CD8-positive, alpha-beta memory T cell (primary cell): ENCODE results near the gene PRELID1. TPM values are rescaled to one million over a fixed set of nuclear protein-coding genes. Genes with fewer than 3 reads are reported as not detected.

Experiments
- CTCF ChIA-PET: fragments of 350-600 bp; sonication (Branson Sonifier 250); formaldehyde crosslinking; loops from one replicate; lab custom pipeline; 2021; ENCODE audit warnings: antibody characterized with exemption; lab: Charles Lee
- POLR2A ChIA-PET: fragments of 350-600 bp; sonication (Branson Sonifier 250); formaldehyde crosslinking; loops from one replicate; lab custom pipeline; 2021; ENCODE audit warnings: antibody characterized with exemption; lab: Charles Lee
- DNase-seq, 5 donors: peaks; one replicate each; pipeline versions ENCODE4 v3.0.0 to v3.0.0-alpha.2; 2020 to 2022; ENCODE audit warnings: mixed read lengths in 1 of 5
- H3K27ac ChIP-seq: one replicate; pipeline ENCODE4 v1.7.0; 2013; ENCODE audit warnings: low read depth, mild to moderate bottlenecking, low read length, moderate library complexity
- H3K27me3 ChIP-seq: 2 replicates; pipeline ENCODE4 v1.7.0; 2013; ENCODE audit warnings: low read length, mild to moderate bottlenecking; ENCODE audit not compliant: insufficient read depth, poor library complexity, severe bottlenecking
- H3K36me3 ChIP-seq: 2 replicates; pipeline ENCODE4 v1.7.0; 2013; ENCODE audit warnings: mild to moderate bottlenecking, low read length, moderate library complexity; ENCODE audit not compliant: insufficient read depth
- H3K4me1 ChIP-seq: 2 replicates; pipeline ENCODE4 v1.7.0; 2013; ENCODE audit warnings: mild to moderate bottlenecking, low read length, moderate library complexity; ENCODE audit not compliant: insufficient read depth
- H3K4me3 ChIP-seq: 2 replicates; pipeline ENCODE4 v1.7.0; 2013; ENCODE audit warnings: mild to moderate bottlenecking, low read length
- H3K9me3 ChIP-seq: 2 replicates; pipeline ENCODE4 v1.7.0; 2013; ENCODE audit warnings: mild to moderate bottlenecking, low read length
- H3K27ac Mint-ChIP-seq, 8 donors: one replicate each; pipeline ENCODE4 v1.8.0; 2020 to 2021; ENCODE audit warnings: mixed read lengths in 8 of 8, mild to moderate bottlenecking in 6 of 8, inconsistent platforms in 3 of 8, moderate library complexity in 3 of 8
- H3K27me3 Mint-ChIP-seq, 2 donors: one replicate each; pipeline ENCODE4 v1.8.0; 2020 to 2021; ENCODE audit warnings: mixed read lengths in 2 of 2, mild to moderate bottlenecking in 1 of 2, moderate library complexity in 1 of 2
- H3K36me3 Mint-ChIP-seq, 3 donors: one replicate each; pipeline ENCODE4 v1.8.0; 2020 to 2021; ENCODE audit warnings: mixed read lengths in 3 of 3, inconsistent platforms in 1 of 3, mild to moderate bottlenecking in 1 of 3
- H3K4me1 Mint-ChIP-seq, 3 donors: one replicate each; pipeline ENCODE4 v1.8.0; 2020 to 2021; ENCODE audit warnings: mixed read lengths in 3 of 3, inconsistent platforms in 1 of 3, mild to moderate bottlenecking in 1 of 3
- H3K4me3 Mint-ChIP-seq, 7 donors: one replicate each; pipeline ENCODE4 v1.8.0; 2020 to 2021; ENCODE audit warnings: mixed read lengths in 7 of 7, mild to moderate bottlenecking in 6 of 7, moderate library complexity in 4 of 7, inconsistent platforms in 2 of 7
- H3K9me3 Mint-ChIP-seq, 5 donors: one replicate each; pipeline ENCODE4 v1.8.0; 2020 to 2022; ENCODE audit warnings: mixed read lengths in 5 of 5, mild to moderate bottlenecking in 3 of 5, moderate library complexity in 2 of 5, inconsistent platforms in 1 of 5
- polyA plus RNA-seq: library from polyadenylated mRNA; unstranded; fragments of 300-500 nt; fragmentation: Illumina TruSeq; gene quantifications from one replicate; pipeline ENCODE4 v1.2.3, GENCODE V29; 2021
- total RNA-seq, 2 experiments: library from RNA; stranded (reverse); gene quantifications; one replicate each; pipeline ENCODE4 v1.2.3, GENCODE V29; 2021

Gene PRELID1
- total and polyA plus RNA-seq, 3 experiments from 2014 or later, result 235 to 344 (median 342) TPM

- Histone ChIP-seq H3K27me3 (no peaks in the 10 kb centered on the region), H3K36me3 (peaks cover 12% of the 10 kb centered on the region), H3K9me3 (no peaks in the 10 kb centered on the region), H3K27ac (no peak overlapping the region), H3K4me1 (peaks cover 70% of the 10 kb centered on the region), H3K4me3 (no peak overlapping the region)
- peak overlapping the region; percentile 85 to 99 (median 93) for H3K27ac Mint-ChIP-seq
- H3K4me1 Mint-ChIP-seq, result peaks cover 63 to 87% (median 77%) of the 10 kb centered on the region in 3 donors
- H3K9me3 Mint-ChIP-seq, result no peaks in the 10 kb centered on the region
- ChIA-PET CTCF (interaction anchor here (2.2 to 4.5 kb wide), 2 partner anchors 10 to 186 kb away, joined by 5 to 28 read pairs; no protein-coding TSS in a partner anchor), POLR2A (interaction anchor here (0.6 kb wide), 1 partner anchor 16 kb away, joined by 3 read pairs; no protein-coding TSS in a partner anchor)
- DNase-seq, result no peak
- peaks cover 4 to 41% (median 8%) of the 10 kb centered on the region in 3 donors for H3K36me3 Mint-ChIP-seq
- H3K27me3 Mint-ChIP-seq, result peaks cover 0 to 3% of the 10 kb centered on the region in 2 donors
- H3K4me3 Mint-ChIP-seq, result peak overlapping the region in 4 of 7 donors; percentile 10 to 96 (median 67)
Measured at GRCh38 chr5:177299697-177300096, 3.9 kb upstream of the PRELID1 start.

GRCh38 chr5:177300236-177300880 is 3.2 kb upstream of the PRELID1 start:
- H3K9me3 ChIP-seq, result no peaks in the 10 kb centered on the region
- Mint-ChIP-seq H3K27me3 (peaks cover 0 to 3% of the 10 kb centered on the region in 2 donors), H3K4me1 (peaks cover 69 to 87% (median 79%) of the 10 kb centered on the region in 3 donors), H3K36me3 (peaks cover 4 to 40% (median 10%) of the 10 kb centered on the region in 3 donors), H3K4me3 (peak overlapping the region; percentile 57 to 96 (median 79)), H3K27ac (peak overlapping the region; percentile 89 to 99 (median 98)), H3K9me3 (no peaks in the 10 kb centered on the region)
- POLR2A ChIA-PET, result no interaction called here
- H3K27ac ChIP-seq, result peak overlapping the region; percentile 46
- no peaks in the 10 kb centered on the region for H3K27me3 ChIP-seq
- H3K4me1 ChIP-seq, result peaks cover 76% of the 10 kb centered on the region
- CTCF ChIA-PET, result interaction anchor here (4.5 kb wide), 1 partner anchor 9 kb away, joined by 28 read pairs; no protein-coding TSS in a partner anchor
- peak; percentile 53 to 81 (median 65) for DNase-seq
- H3K4me3 ChIP-seq, result peak overlapping the region; percentile 30
- H3K36me3 ChIP-seq, result peaks cover 10% of the 10 kb centered on the region

GRCh38 chr5:177300951-177301350 is 2.6 kb upstream of the PRELID1 start:
- Mint-ChIP-seq H3K27me3 (peaks cover 0 to 3% of the 10 kb centered on the region in 2 donors), H3K27ac (peak overlapping the region; percentile 89 to 99 (median 98)), H3K4me1 (peaks cover 69 to 87% (median 79%) of the 10 kb centered on the region in 3 donors), H3K9me3 (no peaks in the 10 kb centered on the region), H3K36me3 (peaks cover 2 to 40% (median 6%) of the 10 kb centered on the region in 3 donors), H3K4me3 (peak overlapping the region; percentile 11 to 96 (median 79))
- Histone ChIP-seq H3K27me3 (no peaks in the 10 kb centered on the region), H3K4me1 (peaks cover 75% of the 10 kb centered on the region), H3K27ac (no peak overlapping the region), H3K9me3 (no peaks in the 10 kb centered on the region), H3K36me3 (peaks cover 13% of the 10 kb centered on the region), H3K4me3 (no peak overlapping the region)
- ChIA-PET CTCF (interaction anchor here (2.0 kb wide), 1 partner anchor 9 kb away, joined by 8 read pairs; no protein-coding TSS in a partner anchor), POLR2A (no interaction called here)
- no peak for DNase-seq

- Histone ChIP-seq H3K9me3 (no peaks in the 10 kb centered on the region), H3K4me3 (no peak overlapping the region), H3K27me3 (no peaks in the 10 kb centered on the region), H3K27ac (no peak overlapping the region), H3K36me3 (peaks cover 17% of the 10 kb centered on the region), H3K4me1 (peaks cover 68% of the 10 kb centered on the region)
- peak overlapping the region; percentile 89 to 99 (median 95) for H3K27ac Mint-ChIP-seq
- no peaks in the 10 kb centered on the region for H3K9me3 Mint-ChIP-seq
- DNase-seq, result no peak
- ChIA-PET POLR2A (no interaction called here), CTCF (interaction anchor here (1.4 to 2.0 kb wide), 2 partner anchors 8 to 189 kb away, joined by 8 to 9 read pairs; no protein-coding TSS in a partner anchor)
- H3K4me3 Mint-ChIP-seq, result peak overlapping the region; percentile 93 to 98 (median 96)
- H3K36me3 Mint-ChIP-seq, result peaks cover 3 to 40% (median 4%) of the 10 kb centered on the region in 3 donors
- peaks cover 65 to 87% (median 78%) of the 10 kb centered on the region in 3 donors for H3K4me1 Mint-ChIP-seq
- peaks cover 0 to 3% of the 10 kb centered on the region in 2 donors for H3K27me3 Mint-ChIP-seq
Measured at GRCh38 chr5:177301503-177302165, 2.0 kb upstream of the PRELID1 start.

GRCh38 chr5:177302354-177303110 is 1.1 kb upstream of the PRELID1 start:
- DNase-seq, result no peak
- no peaks in the 10 kb centered on the region for H3K9me3 Mint-ChIP-seq
- peaks cover 6 to 43% (median 8%) of the 10 kb centered on the region in 3 donors for H3K36me3 Mint-ChIP-seq
- CTCF ChIA-PET, result interaction anchor here (1.1 to 2.0 kb wide), 5 partner anchors 7 to 190 kb away, joined by 3 to 9 read pairs (median 4); no protein-coding TSS in a partner anchor
- peaks cover 22% of the 10 kb centered on the region for H3K36me3 ChIP-seq
- no peaks in the 10 kb centered on the region for H3K9me3 ChIP-seq
- peaks cover 63 to 88% (median 77%) of the 10 kb centered on the region in 3 donors for H3K4me1 Mint-ChIP-seq
- POLR2A ChIA-PET, result interaction anchor here (0.6 to 1.5 kb wide), 2 partner anchors 100 to 121 kb away, joined by 3 to 6 read pairs; no protein-coding TSS in a partner anchor
- peaks cover 63% of the 10 kb centered on the region for H3K4me1 ChIP-seq
- H3K27ac ChIP-seq, result peak overlapping the region; percentile 91
- H3K27me3 ChIP-seq, result no peaks in the 10 kb centered on the region
- peak overlapping the region; percentile 82 to 99 (median 92) for H3K27ac Mint-ChIP-seq
- H3K4me3 ChIP-seq, result peak overlapping the region; percentile 77
- H3K4me3 Mint-ChIP-seq, result peak overlapping the region; percentile 93 to 98 (median 96)
- H3K27me3 Mint-ChIP-seq, result peaks cover 0 to 3% of the 10 kb centered on the region in 2 donors

- no peaks in the 10 kb centered on the region for H3K27me3 ChIP-seq
- H3K4me1 Mint-ChIP-seq, result peaks cover 63 to 81% (median 73%) of the 10 kb centered on the region in 3 donors
- H3K36me3 Mint-ChIP-seq, result peaks cover 6 to 39% (median 8%) of the 10 kb centered on the region in 3 donors
- H3K9me3 Mint-ChIP-seq, result no peaks in the 10 kb centered on the region
- POLR2A ChIA-PET, result interaction anchor here (1.0 to 1.5 kb wide), 4 partner anchors 9 to 168 kb away, joined by 3 to 6 read pairs (median 4); no protein-coding TSS in a partner anchor
- H3K27me3 Mint-ChIP-seq, result peaks cover 0 to 3% of the 10 kb centered on the region in 2 donors
- H3K4me3 ChIP-seq, result peak overlapping the region; percentile 99
- DNase-seq, result no peak
- H3K36me3 ChIP-seq, result peaks cover 19% of the 10 kb centered on the region
- H3K27ac ChIP-seq, result peak overlapping the region; percentile 91
- CTCF ChIA-PET, result interaction anchor here (0.8 to 2.0 kb wide), 7 partner anchors 9 to 192 kb away, joined by 3 to 8 read pairs (median 4); no protein-coding TSS in a partner anchor
- H3K4me1 ChIP-seq, result peaks cover 56% of the 10 kb centered on the region
- H3K27ac Mint-ChIP-seq, result peak overlapping the region; percentile 92 to 99 (median 95)
- no peaks in the 10 kb centered on the region for H3K9me3 ChIP-seq
- H3K4me3 Mint-ChIP-seq, result peak overlapping the region; percentile 93 to 98 (median 96)
Measured at GRCh38 chr5:177303925-177304391, 359 bp downstream of the PRELID1 start.
